Measurements from ENCODE around the gene BTG4. TPM values are rescaled to one million over a fixed set of nuclear protein-coding genes. Genes with fewer than 3 reads are reported as not detected.

BTG4 gene
- total and polyA plus RNA-seq, 2 experiments from 2014 or later, result not detected

DNA sequence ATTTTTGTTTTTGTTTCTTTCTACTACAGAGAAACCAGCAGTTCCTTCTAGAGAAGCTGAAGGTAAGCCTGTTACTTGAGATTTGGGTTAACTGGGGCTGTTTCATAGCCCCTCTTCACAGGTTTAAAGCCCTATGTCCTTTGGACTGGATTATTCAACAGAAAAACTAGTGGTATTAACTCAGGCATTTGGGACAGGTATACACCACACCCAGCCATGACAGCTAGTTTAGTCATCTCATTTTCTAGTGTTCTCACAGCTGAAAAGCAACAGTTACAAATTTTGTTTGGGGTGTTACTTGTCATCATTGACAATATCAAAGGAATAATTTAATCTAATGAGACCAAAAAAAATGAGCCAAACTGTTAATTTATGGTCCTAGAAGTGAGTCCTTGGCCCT is 42.3 kb upstream of the BTG4 start:
- Histone ChIP-seq H3K4me3 (no peak overlapping the region), H3K27ac (no peak overlapping the region), H3K9me3 (ENCODE audit: low read depth) (no peaks in the 10 kb centered on the region), H4K20me1 (ENCODE audit: insufficient read depth, poor library complexity, severe bottlenecking) (no peaks in the 10 kb centered on the region), H3K36me3 (replicated peaks; ENCODE audit: insufficient read depth, low read depth) (no peaks in the 10 kb centered on the region), H3K4me1 (ENCODE audit: insufficient read depth) (peaks cover 3% of the 10 kb centered on the region), H3K79me2 (no peaks in the 10 kb centered on the region), H3K4me2 (no peak overlapping the region), H3K27me3 (no peaks in the 10 kb centered on the region), H3K9me2 (replicated peaks; ENCODE audit: insufficient read depth) (no peaks in the 10 kb centered on the region), H2AFZ (no peak overlapping the region)
- DNase-seq (ENCODE audit: low spot score), result no peak
- TF ChIP-seq EZH2phosphoT487 (IDR thresholded peaks at IDR 0.05; ENCODE audit: low read depth, severe bottlenecking, unreplicated experiment) (no peak), EZH2 (IDR thresholded peaks at IDR 0.05; ENCODE audit: borderline replicate concordance) (no peak)
- TF ChIP-seq, protein P1, sequence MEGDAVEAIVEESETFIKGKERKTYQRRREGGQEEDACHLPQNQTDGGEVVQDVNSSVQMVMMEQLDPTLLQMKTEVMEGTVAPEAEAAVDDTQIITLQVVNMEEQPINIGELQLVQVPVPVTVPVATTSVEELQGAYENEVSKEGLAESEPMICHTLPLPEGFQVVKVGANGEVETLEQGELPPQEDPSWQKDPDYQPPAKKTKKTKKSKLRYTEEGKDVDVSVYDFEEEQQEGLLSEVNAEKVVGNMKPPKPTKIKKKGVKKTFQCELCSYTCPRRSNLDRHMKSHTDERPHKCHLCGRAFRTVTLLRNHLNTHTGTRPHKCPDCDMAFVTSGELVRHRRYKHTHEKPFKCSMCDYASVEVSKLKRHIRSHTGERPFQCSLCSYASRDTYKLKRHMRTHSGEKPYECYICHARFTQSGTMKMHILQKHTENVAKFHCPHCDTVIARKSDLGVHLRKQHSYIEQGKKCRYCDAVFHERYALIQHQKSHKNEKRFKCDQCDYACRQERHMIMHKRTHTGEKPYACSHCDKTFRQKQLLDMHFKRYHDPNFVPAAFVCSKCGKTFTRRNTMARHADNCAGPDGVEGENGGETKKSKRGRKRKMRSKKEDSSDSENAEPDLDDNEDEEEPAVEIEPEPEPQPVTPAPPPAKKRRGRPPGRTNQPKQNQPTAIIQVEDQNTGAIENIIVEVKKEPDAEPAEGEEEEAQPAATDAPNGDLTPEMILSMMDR (IDR thresholded peaks at IDR 0.05; ENCODE audit: poor library complexity), result no peak

DNA sequence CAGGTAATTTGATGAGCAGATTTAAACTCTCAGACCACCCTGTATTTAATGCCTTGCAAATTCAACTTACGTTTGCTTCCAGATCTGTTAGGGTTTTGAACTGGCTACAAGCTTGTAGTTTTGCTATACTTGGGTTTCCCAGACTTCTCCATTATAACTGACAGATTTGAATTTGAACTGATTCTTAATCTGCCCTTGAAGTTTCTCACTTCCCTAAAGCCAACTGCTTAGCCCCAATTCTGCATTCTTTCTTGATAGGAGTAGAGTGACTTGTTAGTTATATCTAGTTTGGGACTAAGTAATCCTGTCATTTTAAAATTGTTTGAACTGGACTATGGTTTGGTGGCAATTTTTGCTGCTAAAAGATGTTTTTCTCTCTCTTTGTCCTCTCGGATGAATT is 38.1 kb upstream of the BTG4 start:
- H3K4me3 ChIP-seq, result no peak overlapping the region
- TF ChIP-seq EZH2 (IDR thresholded peaks at IDR 0.05; ENCODE audit: borderline replicate concordance) (no peak), EZH2phosphoT487 (IDR thresholded peaks at IDR 0.05; ENCODE audit: low read depth, severe bottlenecking, unreplicated experiment) (no peak)
- TF ChIP-seq, protein P1 (IDR thresholded peaks at IDR 0.05; ENCODE audit: poor library complexity), result no peak

DNA sequence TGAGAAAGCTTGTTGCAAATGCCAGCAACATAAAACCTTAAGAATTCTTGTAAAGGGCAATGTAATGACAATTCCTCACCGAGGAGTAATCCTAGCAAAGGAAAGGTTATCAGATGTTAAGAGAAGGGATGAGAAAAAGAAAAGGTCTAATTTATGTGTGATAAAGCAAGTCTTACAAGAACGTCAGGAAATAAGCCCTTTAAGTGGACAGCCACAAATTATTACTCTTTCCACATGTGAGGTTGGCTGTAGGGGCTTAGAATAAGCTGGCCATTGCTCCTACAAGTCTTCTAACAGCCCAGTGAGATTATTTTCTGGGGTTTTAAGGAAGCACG is 37.6 kb upstream of the BTG4 start:
- WGBS (ENCODE audit: low lambda C conversion rate, missing lambda C conversion rate), result 33% methylated on average over 3 of the region's 3 CpGs
- H3K9me2 ChIP-seq (replicated peaks; ENCODE audit: insufficient read depth), result no peaks in the 10 kb centered on the region

More for the DNA sequence above, 38.1 kb upstream of the BTG4 start:
- Histone ChIP-seq H2AFZ (no peak overlapping the region), H4K20me1 (ENCODE audit: insufficient read depth, poor library complexity, severe bottlenecking) (no peaks in the 10 kb centered on the region), H3K9me2 (replicated peaks; ENCODE audit: insufficient read depth) (no peaks in the 10 kb centered on the region), H3K27ac (no peak overlapping the region), H3K4me1 (ENCODE audit: insufficient read depth) (peaks cover 7% of the 10 kb centered on the region), H3K36me3 (replicated peaks; ENCODE audit: insufficient read depth, low read depth) (no peaks in the 10 kb centered on the region), H3K9me3 (ENCODE audit: low read depth) (no peaks in the 10 kb centered on the region), H3K27me3 (no peaks in the 10 kb centered on the region), H3K4me2 (no peak overlapping the region), H3K79me2 (no peaks in the 10 kb centered on the region)
- 71% methylated on average over 2 of the region's 2 CpGs for WGBS (ENCODE audit: low lambda C conversion rate, missing lambda C conversion rate)
- no peak for DNase-seq (ENCODE audit: low spot score)

More for the DNA sequence above, 37.6 kb upstream of the BTG4 start:
- Histone ChIP-seq H3K4me2 (no peak overlapping the region), H3K4me1 (ENCODE audit: insufficient read depth) (peaks cover 7% of the 10 kb centered on the region), H3K36me3 (replicated peaks; ENCODE audit: insufficient read depth, low read depth) (no peaks in the 10 kb centered on the region), H3K4me3 (no peak overlapping the region), H3K79me2 (no peaks in the 10 kb centered on the region), H3K27me3 (no peaks in the 10 kb centered on the region), H3K27ac (no peak overlapping the region), H4K20me1 (ENCODE audit: insufficient read depth, poor library complexity, severe bottlenecking) (no peaks in the 10 kb centered on the region), H3K9me3 (ENCODE audit: low read depth) (no peaks in the 10 kb centered on the region), H2AFZ (no peak overlapping the region)
- TF ChIP-seq EZH2 (IDR thresholded peaks at IDR 0.05; ENCODE audit: borderline replicate concordance), result no peak
- TF ChIP-seq, protein P1 (IDR thresholded peaks at IDR 0.05; ENCODE audit: poor library complexity), result no peak
- TF ChIP-seq EZH2phosphoT487 (IDR thresholded peaks at IDR 0.05; ENCODE audit: low read depth, severe bottlenecking, unreplicated experiment), result no peak
- no peak for DNase-seq (ENCODE audit: low spot score)
